IMR-90 (cell line): ENCODE measurements around the gene KCNQ1.

Experiments used
- BHLHE40 ChIP-seq: fragments of 150-350 bp; IDR thresholded peaks from 2 replicates; pipeline ENCODE4 v1.6.1; 2016; ENCODE audit warnings: mild to moderate bottlenecking, low read depth, low read length
- CEBPB ChIP-seq: IDR thresholded peaks from 2 replicates; pipeline ENCODE4 v1.6.1; 2012; ENCODE audit warnings: low read depth, low read length, improper control_type of control experiment
- FOS ChIP-seq: fragments of 150-350 bp; IDR thresholded peaks from 2 replicates; pipeline ENCODE4 v1.6.1; 2016; ENCODE audit warnings: low read depth, low read length
- MAFK ChIP-seq: IDR thresholded peaks from 2 replicates; pipeline ENCODE4 v1.6.1; 2012; ENCODE audit warnings: low read depth, low read length, improper control_type of control experiment
- NFE2L2 ChIP-seq: fragments of 150-350 bp; IDR thresholded peaks from 2 replicates; pipeline ENCODE4 v1.6.1; 2016; ENCODE audit warnings: low read depth, mild to moderate bottlenecking, low read length
- POLR2A ChIP-seq: IDR thresholded peaks from 2 replicates; pipeline ENCODE4 v1.6.1; 2012; ENCODE audit warnings: mild to moderate bottlenecking, low read depth, low read length
- TF ChIP-seq, protein P1 (sequence below): conservative IDR thresholded peaks from 2 replicates; pipeline ENCODE4 v1.5.1; 2012; ENCODE audit warnings: mild to moderate bottlenecking, low read depth, low read length, improper control_type of control experiment

DNA sequence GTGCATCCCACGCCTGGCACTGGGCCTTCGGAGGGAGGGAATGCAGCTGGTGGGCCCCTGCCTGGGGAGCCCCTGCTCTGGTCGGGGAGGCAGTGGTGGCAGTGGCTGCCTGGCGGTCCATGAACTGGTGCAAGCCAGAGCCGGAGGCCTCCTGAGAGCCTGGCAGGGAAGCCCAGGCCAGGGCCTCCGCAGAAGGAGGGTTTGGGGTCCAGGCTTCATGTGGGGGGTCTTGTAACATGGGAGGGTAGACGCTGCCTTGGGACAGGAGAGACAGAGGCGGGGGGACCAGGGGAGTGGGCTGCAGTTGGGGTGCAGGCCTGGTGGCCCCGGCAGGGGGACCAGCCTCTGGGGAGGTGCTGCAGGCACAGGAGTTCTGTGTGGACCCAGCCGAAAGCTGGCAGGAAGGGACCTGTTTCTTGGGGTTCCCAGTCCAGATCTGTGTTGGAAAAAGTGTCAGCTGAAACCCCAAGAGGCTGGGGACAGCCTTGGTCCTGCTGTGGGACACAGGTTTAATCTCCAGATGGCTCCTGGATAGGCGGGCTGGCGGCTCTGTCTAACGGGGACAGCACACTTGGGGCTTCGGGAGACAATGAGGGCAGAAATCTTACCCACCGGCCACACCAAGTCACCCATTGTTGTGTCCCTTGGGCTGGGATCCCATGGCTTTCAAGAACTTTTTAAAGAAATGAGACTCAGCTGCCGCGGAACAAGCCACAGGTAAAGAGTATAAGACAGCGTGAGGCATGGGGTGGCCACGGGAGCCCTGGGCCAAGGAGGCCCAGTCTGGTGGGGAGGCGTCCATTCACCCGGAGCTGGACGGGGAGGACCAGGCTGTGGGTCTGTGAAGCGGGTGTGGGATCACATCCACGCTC is 73.5 kb downstream of the KCNQ1 start:
- TF ChIP-seq, protein P1, sequence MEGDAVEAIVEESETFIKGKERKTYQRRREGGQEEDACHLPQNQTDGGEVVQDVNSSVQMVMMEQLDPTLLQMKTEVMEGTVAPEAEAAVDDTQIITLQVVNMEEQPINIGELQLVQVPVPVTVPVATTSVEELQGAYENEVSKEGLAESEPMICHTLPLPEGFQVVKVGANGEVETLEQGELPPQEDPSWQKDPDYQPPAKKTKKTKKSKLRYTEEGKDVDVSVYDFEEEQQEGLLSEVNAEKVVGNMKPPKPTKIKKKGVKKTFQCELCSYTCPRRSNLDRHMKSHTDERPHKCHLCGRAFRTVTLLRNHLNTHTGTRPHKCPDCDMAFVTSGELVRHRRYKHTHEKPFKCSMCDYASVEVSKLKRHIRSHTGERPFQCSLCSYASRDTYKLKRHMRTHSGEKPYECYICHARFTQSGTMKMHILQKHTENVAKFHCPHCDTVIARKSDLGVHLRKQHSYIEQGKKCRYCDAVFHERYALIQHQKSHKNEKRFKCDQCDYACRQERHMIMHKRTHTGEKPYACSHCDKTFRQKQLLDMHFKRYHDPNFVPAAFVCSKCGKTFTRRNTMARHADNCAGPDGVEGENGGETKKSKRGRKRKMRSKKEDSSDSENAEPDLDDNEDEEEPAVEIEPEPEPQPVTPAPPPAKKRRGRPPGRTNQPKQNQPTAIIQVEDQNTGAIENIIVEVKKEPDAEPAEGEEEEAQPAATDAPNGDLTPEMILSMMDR = no peak
- TF ChIP-seq FOS (no peak), CEBPB (no peak), POLR2A (no peak), MAFK (no peak), BHLHE40 (no peak), NFE2L2 (no peak)
